Trophoblast cell (in vitro differentiated cells and primary cell): ENCODE measurements around the gene UBAC2.
A peak's percentile ranks its signal among the peaks of the same experiment; 100 is the strongest.

Experiments
- DNase-seq, 2 donors: peaks; one replicate each; pipeline ENCODE4 v3.0.0-alpha.2; 2016
- H2AFZ ChIP-seq: 2 replicates; pipeline ENCODE4 v1.6.1; 2013; ENCODE audit warnings: low read length, moderate library complexity, mild to moderate bottlenecking; ENCODE audit not compliant: insufficient read depth, poor library complexity
- H2AK5ac ChIP-seq: 2 replicates; pipeline ENCODE4 v1.6.1; 2013; ENCODE audit warnings: mild to moderate bottlenecking, low read length
- H2BK120ac ChIP-seq: 2 replicates; pipeline ENCODE4 v1.6.1; 2013; ENCODE audit warnings: low read length, mild to moderate bottlenecking, moderate library complexity; ENCODE audit not compliant: insufficient read depth, poor library complexity
- H2BK12ac ChIP-seq: 2 replicates; pipeline ENCODE4 v1.6.1; 2013; ENCODE audit warnings: mild to moderate bottlenecking, low read length, moderate library complexity
- H2BK5ac ChIP-seq: 2 replicates; pipeline ENCODE4 v1.6.1; 2013; ENCODE audit warnings: low read length, low read depth, moderate library complexity, mild to moderate bottlenecking; ENCODE audit not compliant: poor library complexity
- H3K14ac ChIP-seq: 2 replicates; pipeline ENCODE4 v1.6.1; 2013; ENCODE audit warnings: mild to moderate bottlenecking, low read length
- H3K18ac ChIP-seq: 2 replicates; pipeline ENCODE4 v1.6.1; 2013; ENCODE audit warnings: mild to moderate bottlenecking, low read length
- H3K23ac ChIP-seq: 2 replicates; pipeline ENCODE4 v1.6.1; 2013; ENCODE audit warnings: low read length
- H3K27ac ChIP-seq: 2 replicates; pipeline ENCODE4 v1.5.1; 2013; ENCODE audit warnings: low read depth, mild to moderate bottlenecking, inconsistent platforms, low read length, moderate library complexity
- H3K27me3 ChIP-seq: 2 replicates; pipeline ENCODE4 v1.6.1; 2013; ENCODE audit warnings: inconsistent platforms, mild to moderate bottlenecking, low read length, moderate library complexity; ENCODE audit not compliant: insufficient read depth
- H3K36me3 ChIP-seq, 2 experiments: 1 replicate in 1 of 2; 2 replicates in 1 of 2; pipeline ENCODE4 v1.6.1; 2013; ENCODE audit warnings: low read length in 2 of 2, mild to moderate bottlenecking in 2 of 2, moderate library complexity in 1 of 2; ENCODE audit not compliant: insufficient read depth in 2 of 2, control insufficient read depth in 1 of 2
- H3K4ac ChIP-seq: 2 replicates; pipeline ENCODE4 v1.6.1; 2013; ENCODE audit warnings: low read depth, mild to moderate bottlenecking, low read length, moderate library complexity
- H3K4me1 ChIP-seq, 2 experiments: 1 replicate in 1 of 2; 2 replicates in 1 of 2; pipeline ENCODE4 v1.6.1; 2013; ENCODE audit warnings: low read length in 2 of 2, mild to moderate bottlenecking in 2 of 2, moderate library complexity in 1 of 2; ENCODE audit not compliant: insufficient read depth in 2 of 2, control insufficient read depth in 1 of 2
- H3K4me2 ChIP-seq: 2 replicates; pipeline ENCODE4 v1.6.1; 2013; ENCODE audit warnings: inconsistent platforms, mild to moderate bottlenecking, low read length, moderate library complexity
- H3K4me3 ChIP-seq: 2 replicates; pipeline ENCODE4 v1.5.1; 2013; ENCODE audit warnings: mild to moderate bottlenecking, low read depth, low read length, inconsistent platforms
- H3K79me1 ChIP-seq: one replicate; pipeline ENCODE4 v1.6.1; 2013; ENCODE audit warnings: low read length
- H3K79me2 ChIP-seq: 2 replicates; pipeline ENCODE4 v1.6.1; 2013; ENCODE audit warnings: low read length, mild to moderate bottlenecking; ENCODE audit not compliant: control insufficient read depth, insufficient read depth, poor library complexity
- H3K9ac ChIP-seq: 2 replicates; pipeline ENCODE4 v1.6.1; 2013; ENCODE audit warnings: mild to moderate bottlenecking, low read length
- H3K9me3 ChIP-seq: 2 replicates; pipeline ENCODE4 v1.6.1; 2013; ENCODE audit warnings: low read depth, mild to moderate bottlenecking, control low read depth, inconsistent platforms, low read length; ENCODE audit not compliant: insufficient read depth
- H4K12ac ChIP-seq: 2 replicates; pipeline ENCODE4 v1.6.1; 2013; ENCODE audit warnings: low read depth, mild to moderate bottlenecking, low read length, moderate library complexity
- H4K8ac ChIP-seq: 2 replicates; pipeline ENCODE4 v1.6.1; 2013; ENCODE audit warnings: low read depth, mild to moderate bottlenecking, low read length, moderate library complexity
- H4K91ac ChIP-seq: one replicate; pipeline ENCODE4 v1.6.1; 2013; ENCODE audit warnings: low read depth, mild to moderate bottlenecking, low read length, moderate library complexity
- WGBS: extraction: QIAGEN DNeasy Blood & Tissue Kit; methylation state at CpG from one replicate; pipeline ENCODE4 v1.1.7; 2013; ENCODE audit warnings: missing lambda C conversion rate; ENCODE audit not compliant: insufficient read length, insufficient coverage; ENCODE audit errors: extremely low coverage; 5-methylcytosine and 5-hydroxymethylcytosine counted together

Gene UBAC2

DNA sequence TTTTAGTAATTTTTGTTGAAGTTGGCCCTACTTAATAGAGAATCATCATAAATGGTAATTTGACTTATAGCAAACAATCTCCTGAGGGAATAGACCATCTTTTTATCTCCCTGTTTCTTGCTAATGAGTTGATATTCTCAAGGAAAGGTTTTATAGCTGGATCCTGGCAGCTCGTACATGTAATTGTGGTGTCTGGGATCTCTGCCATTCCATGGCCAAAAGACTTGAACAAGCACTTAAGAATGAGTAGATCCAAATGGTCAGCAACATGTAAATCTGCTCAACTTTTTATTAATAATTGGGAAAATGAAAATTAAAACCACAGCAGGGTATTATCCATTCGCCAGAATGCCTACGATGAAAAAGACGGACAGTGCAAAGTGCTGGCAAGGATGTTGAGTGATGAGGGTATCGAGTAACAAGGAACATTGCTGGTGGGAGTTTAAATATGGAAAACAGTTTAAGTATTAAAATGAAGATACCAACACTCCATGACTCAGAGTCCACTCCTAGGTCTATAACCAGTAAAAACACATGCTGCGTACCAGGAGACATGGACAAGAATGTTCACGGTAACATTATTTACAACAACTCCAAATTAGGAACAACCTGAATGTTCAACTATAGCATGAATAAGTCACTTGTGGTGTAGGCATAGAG, 62.6 kb downstream of the UBAC2 start:
- Histone ChIP-seq H3K9ac (no peak overlapping the region), H2BK12ac (no peak overlapping the region), H3K79me1 (no peaks in the 10 kb centered on the region), H4K12ac (no peak overlapping the region), H4K8ac (no peak overlapping the region), H2AK5ac (no peak overlapping the region), H3K4me3 (no peak overlapping the region), H3K27ac (no peak overlapping the region), H2AFZ (no peak overlapping the region), H3K23ac (no peak overlapping the region), H3K27me3 (no peaks in the 10 kb centered on the region), H3K79me2 (no peaks in the 10 kb centered on the region), H3K4me1 (no peaks in the 10 kb centered on the region), H3K4ac (no peak overlapping the region), H3K14ac (no peak overlapping the region), H3K36me3 (peaks cover 3 to 9% of the 10 kb centered on the region in 2 experiments), H2BK120ac (no peak overlapping the region), H3K9me3 (no peaks in the 10 kb centered on the region), H3K4me2 (no peak overlapping the region), H4K91ac (no peak overlapping the region), H2BK5ac (no peak overlapping the region), H3K18ac (no peak overlapping the region)
- no CpG with 5 or more reads among the region's 7 CpGs for WGBS
- no peak for DNase-seq

DNA sequence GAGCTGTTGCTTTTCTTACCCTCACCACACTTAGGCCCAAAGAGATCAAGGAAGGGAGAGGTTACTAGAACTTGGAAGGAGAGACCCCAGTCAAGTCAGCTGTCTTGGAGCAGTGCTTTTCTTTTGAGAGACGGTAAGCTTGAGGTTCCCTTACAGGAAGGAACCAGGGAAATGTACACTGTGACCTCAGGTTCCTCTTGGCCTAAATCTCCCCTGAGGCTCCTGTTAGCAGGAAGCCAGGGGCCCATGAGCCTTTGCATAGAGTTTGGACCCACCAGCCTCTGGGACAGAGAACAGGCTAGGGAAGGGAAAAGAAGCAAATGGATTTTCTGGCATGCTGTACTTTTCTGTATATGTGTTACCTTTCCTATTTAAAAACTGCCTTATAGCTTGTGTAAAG, 63.4 kb downstream of the UBAC2 start:
- H3K14ac ChIP-seq = no peak overlapping the region
- H3K4me2 ChIP-seq = no peak overlapping the region
- no peaks in the 10 kb centered on the region for H3K27me3 ChIP-seq
- no peak overlapping the region for H4K91ac ChIP-seq
- no peak overlapping the region for H3K18ac ChIP-seq
- H2AK5ac ChIP-seq = no peak overlapping the region
- H4K8ac ChIP-seq = no peak overlapping the region
- WGBS = no CpG with 5 or more reads among the region's 1 CpG
- H3K79me1 ChIP-seq = no peaks in the 10 kb centered on the region
- no peaks in the 10 kb centered on the region for H3K4me1 ChIP-seq
- no peak overlapping the region for H3K23ac ChIP-seq
- H3K36me3 ChIP-seq = peaks cover 3 to 9% of the 10 kb centered on the region in 2 experiments
- no peak for DNase-seq
- H3K9me3 ChIP-seq = no peaks in the 10 kb centered on the region
- H4K12ac ChIP-seq = no peak overlapping the region
- no peak overlapping the region for H2AFZ ChIP-seq
- H3K4ac ChIP-seq = no peak overlapping the region
- no peak overlapping the region for H2BK120ac ChIP-seq
- H3K27ac ChIP-seq = no peak overlapping the region
- H2BK12ac ChIP-seq = no peak overlapping the region
- no peaks in the 10 kb centered on the region for H3K79me2 ChIP-seq
- H2BK5ac ChIP-seq = no peak overlapping the region
- no peak overlapping the region for H3K4me3 ChIP-seq
- H3K9ac ChIP-seq = no peak overlapping the region

DNA sequence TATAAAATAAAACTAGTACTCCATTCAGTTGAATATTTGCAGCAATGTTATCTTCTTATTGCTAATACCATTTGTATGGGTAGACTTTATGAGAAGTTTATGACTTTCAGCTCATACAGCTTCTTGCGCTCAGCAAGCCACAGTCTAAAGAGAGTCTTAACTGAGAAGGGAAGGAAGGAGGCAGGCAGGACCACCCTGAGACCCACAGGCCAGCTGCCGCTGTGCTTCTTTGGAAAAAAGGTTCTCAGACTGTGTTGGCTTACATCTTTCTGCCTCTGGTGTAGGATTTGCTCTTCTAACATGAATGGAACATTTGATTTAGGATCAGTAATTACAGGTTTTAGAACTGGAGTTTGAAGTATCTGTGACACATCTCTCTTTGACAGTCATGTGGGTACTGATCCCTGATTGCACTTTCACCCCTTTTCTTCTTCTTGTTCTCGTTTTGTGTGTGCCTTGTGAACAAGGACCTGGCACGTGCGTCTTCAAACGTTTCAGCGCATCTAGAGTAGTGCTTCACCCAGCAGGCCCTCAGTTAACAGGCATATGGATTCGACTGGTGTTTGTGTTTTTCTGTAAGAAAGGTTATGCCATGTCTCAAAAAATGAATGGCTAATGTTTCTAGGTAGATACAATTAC, 64.6 kb downstream of the UBAC2 start:
- no peak overlapping the region for H4K91ac ChIP-seq
- H3K27me3 ChIP-seq = no peaks in the 10 kb centered on the region
- no peak overlapping the region for H3K18ac ChIP-seq
- DNase-seq = no peak
- H3K36me3 ChIP-seq = peaks cover 2 to 6% of the 10 kb centered on the region in 2 experiments
- no peak overlapping the region for H2BK120ac ChIP-seq
- no peaks in the 10 kb centered on the region for H3K4me1 ChIP-seq
- no peak overlapping the region for H3K27ac ChIP-seq
- no peak overlapping the region for H3K4me3 ChIP-seq
- no peaks in the 10 kb centered on the region for H3K79me1 ChIP-seq
- H2BK5ac ChIP-seq = no peak overlapping the region
- no peak overlapping the region for H3K14ac ChIP-seq
- H2BK12ac ChIP-seq = no peak overlapping the region
- H3K4ac ChIP-seq = no peak overlapping the region
- no peak overlapping the region for H3K23ac ChIP-seq
- H2AFZ ChIP-seq = no peak overlapping the region
- H3K79me2 ChIP-seq = no peaks in the 10 kb centered on the region
- H4K8ac ChIP-seq = no peak overlapping the region
- H3K9me3 ChIP-seq = no peaks in the 10 kb centered on the region
- no peak overlapping the region for H4K12ac ChIP-seq
- H3K9ac ChIP-seq = no peak overlapping the region
- no peak overlapping the region for H2AK5ac ChIP-seq
- H3K4me2 ChIP-seq = no peak overlapping the region
- WGBS = no CpG with 5 or more reads among the region's 8 CpGs

DNA sequence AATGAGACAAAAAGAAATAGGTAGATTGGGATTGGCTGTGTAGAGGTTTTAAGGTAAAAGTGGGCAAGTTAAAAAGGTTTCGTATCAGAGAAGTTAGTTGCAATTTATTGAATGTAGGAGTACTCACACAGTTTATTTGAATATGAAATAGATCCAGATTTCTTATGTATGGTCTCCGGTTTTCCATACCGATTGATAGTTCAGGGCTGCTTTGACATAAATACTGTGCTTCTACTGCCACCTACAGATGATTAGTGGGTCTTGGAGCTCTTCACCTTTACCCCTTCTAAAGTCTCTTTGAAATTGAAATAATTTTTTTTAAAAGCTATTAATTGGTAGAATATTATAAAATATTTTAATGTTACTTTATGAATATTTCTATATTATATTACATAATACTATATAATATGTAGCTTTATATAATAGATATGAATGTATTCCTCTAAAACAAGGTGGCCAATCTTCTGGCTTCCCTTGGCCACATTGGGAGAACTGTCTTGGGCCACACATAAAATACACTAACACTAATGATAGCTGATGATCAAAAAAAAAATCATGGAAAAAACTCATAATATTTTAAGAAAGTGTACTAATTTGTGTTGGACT, 65.3 kb downstream of the UBAC2 start:
- Histone ChIP-seq H3K36me3 (peaks cover 1 to 6% of the 10 kb centered on the region in 2 experiments), H3K18ac (no peak overlapping the region), H2AFZ (no peak overlapping the region), H3K27ac (no peak overlapping the region), H3K27me3 (no peaks in the 10 kb centered on the region), H4K8ac (no peak overlapping the region), H3K79me2 (no peaks in the 10 kb centered on the region), H3K4ac (no peak overlapping the region), H2BK120ac (no peak overlapping the region), H3K23ac (no peak overlapping the region), H2BK5ac (no peak overlapping the region), H3K14ac (no peak overlapping the region), H4K91ac (no peak overlapping the region), H2AK5ac (no peak overlapping the region), H3K4me1 (no peaks in the 10 kb centered on the region), H3K4me3 (no peak overlapping the region), H3K9ac (no peak overlapping the region), H3K9me3 (no peaks in the 10 kb centered on the region), H2BK12ac (no peak overlapping the region), H4K12ac (no peak overlapping the region), H3K4me2 (no peak overlapping the region), H3K79me1 (no peaks in the 10 kb centered on the region)
- DNase-seq = peak in 1 of 2 donors; percentile 75
- no CpG with 5 or more reads among the region's 3 CpGs for WGBS
